Testis (tissue), 5 donors: ENCODE data around the gene FBN2. TPM values are rescaled to one million over a fixed set of nuclear protein-coding genes. Genes with fewer than 3 reads are reported as not detected.

Source experiments
- DNase-seq: peaks from one replicate; pipeline ENCODE4 v3.0.0-alpha.2; 2019
- H3K27ac ChIP-seq, 2 donors: fragments of 200-600 bp; sonication (generic); one replicate each; pipeline ENCODE4 v1.5.1; 2019
- H3K27me3 ChIP-seq: fragments of 200-600 bp; sonication (generic); one replicate; pipeline ENCODE4 v1.5.1; 2019
- H3K36me3 ChIP-seq: fragments of 200-600 bp; sonication (generic); one replicate; pipeline ENCODE4 v1.5.1; 2017; ENCODE audit warnings: low read depth; ENCODE audit errors: missing control alignments
- H3K4me1 ChIP-seq: fragments of 200-600 bp; sonication (generic); one replicate; pipeline ENCODE4 v1.5.1; 2019
- H3K4me3 ChIP-seq, 2 donors: fragments of 200-600 bp; sonication (generic); one replicate each; pipeline ENCODE4 v1.5.1; 2017 to 2019
- H3K9me3 ChIP-seq: fragments of 200-600 bp; sonication (generic); one replicate; pipeline ENCODE4 v1.5.1; 2017
- CTCF ChIP-seq, 3 experiments: fragments of 450-650 bp in 2 of 3; fragments of 200-600 bp in 1 of 3; sonication (generic) in 1 of 3; IDR thresholded peaks; one replicate each; pipeline ENCODE4 v1.5.1; 2016 to 2019; ENCODE audit warnings: antibody characterized with exemption in 3 of 3, mild to moderate bottlenecking in 2 of 3, moderate library complexity in 1 of 3
- POLR2A ChIP-seq: fragments of 450-650 bp; IDR thresholded peaks from one replicate; pipeline ENCODE4 v1.6.1; 2017; ENCODE audit warnings: antibody characterized with exemption, mild to moderate bottlenecking, moderate library complexity
- WGBS, 2 donors: methylation state at CpG; one replicate each; pipeline ENCODE4 v1.1.5; 2018; 5-methylcytosine and 5-hydroxymethylcytosine counted together
- intact Hi-C: fragments of 100-400 bp; cut with DNase I; formaldehyde crosslinking; loops from one replicate; pipeline ENCODE4 v1.15.1; 2023; ENCODE audit warnings: low total_unique reads
- long read RNA-seq, 2 donors: transcript quantifications; one replicate each; lab custom pipeline, GENCODE V29; 2026
- polyA plus RNA-seq: library from polyadenylated mRNA; stranded (reverse); fragments of 350-450 nt; fragmentation: Illumina TruSeq; extraction: RNeasy Lipid Tissue Mini Kit (QIAGEN cat#74804); gene quantifications from one replicate; pipeline ENCODE4 v1.2.3, GENCODE V29; 2014; ENCODE audit warnings: low read depth, low replicate concordance; ENCODE audit not compliant: insufficient read depth
- total RNA-seq, 2 donors: library from RNA; depleted of rRNA; stranded (reverse); fragments of >200 nt; gene quantifications; one replicate each; pipeline ENCODE4 v1.2.3, GENCODE V29; 2016

FBN2 gene
- total RNA-seq (10 to 100 TPM; 13.8 to 17.5 TPM), polyA plus RNA-seq (22.4 TPM)
- long read RNA-seq, donor 1, full-length matches to known transcripts = 1 of 1 reads
- long read RNA-seq, donor 1, partial matches to known transcripts = 0 of 1 reads
- long read RNA-seq, donor 1, other reads (novel, unspliced or antisense) = 0 of 1 reads
- long read RNA-seq, donor 2, full-length matches to known transcripts = 1 of 7 reads
- long read RNA-seq, donor 2, partial matches to known transcripts = 6 of 7 reads
- long read RNA-seq, donor 2, other reads (novel, unspliced or antisense) = 0 of 7 reads

GRCh38 chr5:128538000-128538249, at the start of gene FBN2:
FBN2 (minus strand) TSS chr5:128538245; CDS start chr5:128537603, 642 bp downstream.
- 0 to 1% methylated on average over 24 to 26 of the region's 26 CpGs for WGBS, 2 donors
- no peaks in the 10 kb centered on the region for H3K36me3 ChIP-seq
- intact Hi-C loops = no loop called here

DNA sequence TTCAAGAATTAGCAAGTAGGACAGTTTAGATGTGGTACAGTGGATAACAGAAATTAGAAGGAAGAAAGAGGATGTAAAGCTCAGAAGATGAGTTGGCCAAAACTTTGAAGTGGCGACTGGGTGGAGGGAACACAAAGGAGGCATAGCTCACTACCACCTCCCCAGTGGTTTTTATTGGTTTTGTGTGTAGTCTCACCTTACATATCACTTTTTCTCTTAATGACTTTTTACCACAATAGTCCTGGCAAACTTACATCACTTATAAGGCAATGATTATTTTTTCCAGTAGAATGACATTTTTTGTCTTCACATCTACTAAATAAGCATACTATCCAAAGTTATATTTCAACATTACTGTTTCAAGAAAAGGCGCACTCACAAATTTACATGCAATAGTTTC, 49.2 kb upstream of the FBN2 start:
- no peak overlapping the region for H3K27ac ChIP-seq
- DNase-seq = no peak
- WGBS, 2 donors = 77 to 86% methylated on average over 2 of the region's 2 CpGs
- H3K27me3 ChIP-seq = no peaks in the 10 kb centered on the region
- no peak for TF ChIP-seq CTCF (IDR thresholded peaks at IDR 0.05)
- no peak for TF ChIP-seq POLR2A
- no peak overlapping the region for H3K4me3 ChIP-seq
- intact Hi-C loops = no loop called here
- H3K9me3 ChIP-seq = no peaks in the 10 kb centered on the region
- H3K4me1 ChIP-seq = no peaks in the 10 kb centered on the region
- no peaks in the 10 kb centered on the region for H3K36me3 ChIP-seq

More at GRCh38 chr5:128538000-128538249, at the start of gene FBN2:
- Histone ChIP-seq H3K27ac (peak within 1 kb of the TSS; percentile 45 to 53), H3K4me3 (peak within 1 kb of the TSS; percentile 58 to 65), H3K4me1 (no peaks in the 10 kb centered on the region), H3K9me3 (no peaks in the 10 kb centered on the region), H3K27me3 (no peaks in the 10 kb centered on the region)
- DNase-seq = no peak
- TF ChIP-seq POLR2A = no peak
- no peak for TF ChIP-seq CTCF (IDR thresholded peaks at IDR 0.05)

DNA sequence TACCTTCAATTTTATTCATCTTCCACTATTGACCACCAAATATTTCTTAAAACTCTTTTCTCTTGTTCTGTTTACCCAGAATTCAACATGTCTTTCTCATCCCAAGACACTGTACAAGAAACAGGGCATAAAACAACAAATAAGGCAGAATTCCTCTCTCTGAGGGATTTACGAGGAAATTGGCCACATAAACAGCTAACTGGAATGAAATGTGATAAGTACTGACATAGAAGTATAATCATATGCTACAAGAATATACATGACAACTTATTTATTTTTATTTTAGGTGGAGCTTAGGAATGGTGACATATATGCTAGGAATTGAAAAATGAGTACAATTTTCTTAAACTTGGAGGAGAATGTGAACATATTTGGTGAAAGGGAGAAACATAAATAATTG, 48.8 kb upstream of the FBN2 start:
- no peaks in the 10 kb centered on the region for H3K36me3 ChIP-seq
- H3K27ac ChIP-seq = no peak overlapping the region
- WGBS, 2 donors = 71 to 86% methylated on average over 1 of the region's 1 CpG
- no peaks in the 10 kb centered on the region for H3K9me3 ChIP-seq
- no peak overlapping the region for H3K4me3 ChIP-seq
- no peak for DNase-seq
- intact Hi-C loops = no loop called here
- H3K4me1 ChIP-seq = no peaks in the 10 kb centered on the region
- H3K27me3 ChIP-seq = no peaks in the 10 kb centered on the region
- TF ChIP-seq CTCF (IDR thresholded peaks at IDR 0.05) (no peak), POLR2A (no peak)

DNA sequence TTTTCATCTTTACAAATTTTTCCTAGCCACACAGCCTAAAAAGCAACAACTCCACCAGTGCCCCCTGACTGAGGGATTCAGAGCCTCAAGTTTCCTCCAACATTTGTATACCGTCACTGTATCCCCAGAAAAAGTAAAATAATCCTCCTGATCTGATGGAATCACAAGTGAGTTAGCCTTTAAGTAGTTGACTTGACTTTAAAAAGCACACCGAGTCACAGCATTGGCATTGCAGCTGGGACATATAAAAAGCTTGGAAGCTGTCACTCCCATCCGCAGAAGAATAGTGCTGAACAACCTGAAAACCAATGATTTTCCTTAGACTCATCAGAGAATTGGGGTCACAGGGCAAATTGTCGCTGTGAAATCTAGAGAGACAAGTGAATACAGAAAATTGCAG, 41.6 kb upstream of the FBN2 start:
- Histone ChIP-seq H3K9me3 (no peaks in the 10 kb centered on the region), H3K36me3 (no peaks in the 10 kb centered on the region), H3K4me3 (no peak overlapping the region), H3K27ac (no peak overlapping the region), H3K27me3 (no peaks in the 10 kb centered on the region), H3K4me1 (no peaks in the 10 kb centered on the region)
- TF ChIP-seq POLR2A (no peak), CTCF (IDR thresholded peaks at IDR 0.05) (no peak)
- WGBS, 2 donors = 67 to 94% methylated on average over 4 of the region's 4 CpGs
- intact Hi-C loops = no loop called here
- DNase-seq = no peak

DNA sequence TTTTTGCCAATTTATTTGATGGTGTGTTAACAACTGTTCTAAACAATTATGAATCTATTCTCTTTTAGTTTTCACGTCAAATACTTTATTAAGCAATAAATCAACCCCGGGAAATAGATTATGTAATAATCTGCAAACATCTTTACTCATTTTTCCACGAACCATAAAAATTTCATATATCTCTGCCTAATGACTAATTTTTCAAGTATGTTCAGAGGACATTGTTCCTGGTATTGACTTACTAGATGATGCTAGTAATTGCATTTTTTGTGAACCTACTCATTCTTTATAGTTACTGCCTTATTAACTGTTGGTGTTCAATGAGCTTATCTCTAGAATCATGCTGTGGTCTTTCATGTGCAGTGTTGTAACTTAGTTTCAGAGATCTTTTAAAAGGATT, 41.0 kb upstream of the FBN2 start:
- 79 to 84% methylated on average over 3 of the region's 3 CpGs for WGBS, 2 donors
- Histone ChIP-seq H3K9me3 (no peaks in the 10 kb centered on the region), H3K36me3 (no peaks in the 10 kb centered on the region), H3K27me3 (no peaks in the 10 kb centered on the region), H3K27ac (no peak overlapping the region), H3K4me1 (no peaks in the 10 kb centered on the region), H3K4me3 (no peak overlapping the region)
- TF ChIP-seq POLR2A (no peak), CTCF (IDR thresholded peaks at IDR 0.05) (no peak)
- intact Hi-C loops = no loop called here
- DNase-seq = no peak
